Body of pancreas (tissue), 4 donors: Measurements from ENCODE around the gene PTPRT. TPM values are rescaled to one million over a fixed set of nuclear protein-coding genes. Genes with fewer than 3 reads are reported as not detected.

Source experiments
- ATAC-seq: fragments of 150-250 bp; one replicate; pipeline ENCODE4 v1.9.1; 2016
- DNase-seq, 4 donors: peaks; one replicate each; pipeline ENCODE4 v3.0.0-alpha.2; 2019
- H3K27ac ChIP-seq, 4 donors: fragments of 200-600 bp; sonication (generic); 1 replicate in 3 of 4; 2 replicates in 1 of 4; pipeline versions ENCODE4 v1.5.1 to v1.6.1; 2016 to 2019; ENCODE audit warnings: mild to moderate bottlenecking in 1 of 4, mixed read lengths in 1 of 4, moderate library complexity in 1 of 4
- H3K27me3 ChIP-seq, 2 donors: fragments of 200-600 bp; sonication (generic); one replicate each; pipeline ENCODE4 v1.6.0; 2016; ENCODE audit warnings: mild to moderate bottlenecking in 1 of 2
- H3K36me3 ChIP-seq, 2 donors: fragments of 200-600 bp; sonication (generic); replicated peaks in 1 of 2; 2 replicates each; pipeline ENCODE4 v1.5.1; 2016; ENCODE audit warnings: low read depth in 2 of 2; ENCODE audit not compliant: insufficient read depth in 1 of 2
- H3K4me1 ChIP-seq: fragments of 200-600 bp; sonication (generic); one replicate; pipeline ENCODE4 v1.6.0; 2016
- H3K4me3 ChIP-seq, 2 donors: fragments of 200-600 bp; sonication (generic); 1 replicate in 1 of 2; 2 replicates in 1 of 2; pipeline ENCODE4 v1.5.1; 2016 to 2019
- H3K9me3 ChIP-seq, 3 donors: fragments of 200-600 bp; sonication (generic); 1 replicate in 2 of 3; 2 replicates in 1 of 3; pipeline ENCODE4 v1.5.1; 2016
- CTCF ChIP-seq, 7 experiments: fragments of 450-650 bp in 4 of 7; fragments of 200-600 bp in 3 of 7; sonication (generic) in 3 of 7; IDR thresholded peaks; one replicate each; pipeline ENCODE4 v1.5.1; 2016 to 2019; ENCODE audit warnings: antibody characterized with exemption in 7 of 7
- POLR2A ChIP-seq, 3 donors: fragments of 450-650 bp; IDR thresholded peaks; one replicate each; pipeline ENCODE4 v1.6.1; 2016; ENCODE audit warnings: antibody characterized with exemption in 3 of 3, mild to moderate bottlenecking in 2 of 3
- WGBS, 2 donors: methylation state at CpG; one replicate each; pipeline ENCODE4 v1.1.5; 2017; 5-methylcytosine and 5-hydroxymethylcytosine counted together
- intact Hi-C: fragments of 100-400 bp; cut with DNase I; formaldehyde crosslinking; loops from one replicate; pipeline ENCODE4 v1.15.1; 2023
- total RNA-seq, 2 donors: library from RNA; depleted of rRNA; stranded (reverse); fragments of >200 nt; gene quantifications; one replicate each; pipeline ENCODE4 v1.1.0, GENCODE V29; 2016

The PTPRT gene
- total RNA-seq, 2 donors from 2014 or later = 0.33 to 1.0 TPM

DNA sequence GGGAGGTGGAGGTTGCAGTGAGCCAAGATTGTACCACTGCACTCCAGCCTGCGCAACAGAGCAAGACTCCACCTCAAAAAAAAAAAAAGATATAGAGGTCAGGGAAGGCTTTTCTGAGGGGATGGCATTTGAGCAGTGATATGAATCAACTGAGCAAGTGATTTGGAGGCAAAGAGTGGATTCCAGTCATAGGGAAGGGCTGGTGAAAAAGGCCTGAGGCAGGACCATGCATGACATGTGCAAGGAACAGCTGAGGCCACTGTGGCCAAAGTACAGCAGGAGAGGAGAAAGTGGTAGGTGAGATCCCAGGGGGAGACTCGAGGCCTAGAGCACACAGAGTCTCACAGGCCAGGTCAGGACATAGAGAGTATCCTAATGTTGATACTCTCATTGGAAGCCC, 20.1 kb upstream of the PTPRT start:
- TF ChIP-seq CTCF (IDR thresholded peaks at IDR 0.05) = no peak
- TF ChIP-seq POLR2A (IDR thresholded peaks at IDR 0.05) = no peak
- no peak for DNase-seq
- intact Hi-C loops = no loop called here
- 59 to 86% methylated on average over 2 of the region's 2 CpGs for WGBS, 2 donors
- no peak for ATAC-seq
- H3K9me3 ChIP-seq = no peaks in the 10 kb centered on the region
- no peaks in the 10 kb centered on the region for H3K4me1 ChIP-seq
- no peaks in the 10 kb centered on the region for H3K36me3 ChIP-seq
- no peaks in the 10 kb centered on the region for H3K27me3 ChIP-seq
- H3K4me3 ChIP-seq = no peak overlapping the region
- no peak overlapping the region for H3K27ac ChIP-seq

DNA sequence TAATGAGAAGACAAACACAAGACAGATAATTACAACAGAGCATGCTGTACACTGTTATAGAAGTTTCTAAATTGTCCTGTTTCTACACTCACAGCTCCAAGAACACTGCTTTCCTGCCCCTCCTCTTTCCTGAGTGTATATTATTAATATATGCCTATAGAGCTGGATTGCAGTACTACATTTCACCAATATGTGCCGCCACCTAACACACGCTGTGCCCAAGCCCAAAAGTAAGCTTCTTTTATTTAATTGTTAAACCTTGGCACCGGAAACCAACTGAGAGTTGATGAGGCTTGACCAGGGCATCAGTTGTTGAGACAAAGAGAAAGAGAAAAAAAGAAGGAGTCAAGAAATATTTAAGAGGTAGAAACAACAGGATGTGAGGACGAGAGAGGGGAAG, 16.0 kb upstream of the PTPRT start:
- TF ChIP-seq POLR2A (IDR thresholded peaks at IDR 0.05) (no peak), CTCF (IDR thresholded peaks at IDR 0.05) (no peak)
- DNase-seq = no peak
- H3K4me3 ChIP-seq = no peak overlapping the region
- H3K36me3 ChIP-seq = no peaks in the 10 kb centered on the region
- no peaks in the 10 kb centered on the region for H3K27me3 ChIP-seq
- WGBS, 2 donors = 77% methylated on average over 4 of the region's 4 CpGs
- no peak overlapping the region for H3K27ac ChIP-seq
- intact Hi-C loops = no loop called here
- H3K9me3 ChIP-seq = no peaks in the 10 kb centered on the region
- no peak for ATAC-seq
- H3K4me1 ChIP-seq = no peaks in the 10 kb centered on the region

- no peak for TF ChIP-seq CTCF (IDR thresholded peaks at IDR 0.05)
- TF ChIP-seq POLR2A (IDR thresholded peaks at IDR 0.05) = no peak
- DNase-seq = no peak
- Histone ChIP-seq H3K4me1 (no peaks in the 10 kb centered on the region), H3K9me3 (no peaks in the 10 kb centered on the region), H3K27ac (no peak overlapping the region), H3K4me3 (no peak overlapping the region), H3K27me3 (no peaks in the 10 kb centered on the region), H3K36me3 (no peaks in the 10 kb centered on the region)
- intact Hi-C loops = no loop called here
- ATAC-seq = no peak
- WGBS, 2 donors = 48 to 53% methylated on average over 6 of the region's 6 CpGs
Measured at GRCh38 chr20:43202100-43202499, 12.4 kb upstream of the PTPRT start.

DNA sequence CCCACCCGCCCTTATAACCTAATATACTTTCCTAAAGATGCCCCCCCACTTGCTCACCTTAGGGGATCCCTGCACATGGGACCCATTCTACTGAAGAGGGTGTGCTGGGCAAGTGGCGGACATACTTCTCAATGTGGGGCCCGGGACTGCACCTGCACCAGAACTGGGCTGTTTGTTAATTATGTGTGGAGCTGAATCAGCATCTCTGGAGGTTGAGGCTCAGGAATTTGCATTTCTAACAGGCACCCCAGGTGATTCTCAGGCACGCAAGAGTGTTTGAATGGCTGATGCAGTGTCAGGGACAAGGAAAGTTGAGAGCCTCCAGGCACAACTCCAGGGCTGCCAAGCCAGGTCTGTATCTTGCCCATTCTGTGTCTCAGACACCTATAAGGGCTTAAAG, 8.9 kb upstream of the PTPRT start:
- DNase-seq = no peak
- TF ChIP-seq CTCF (IDR thresholded peaks at IDR 0.05) (no peak), POLR2A (IDR thresholded peaks at IDR 0.05) (no peak)

GRCh38 chr20:43196243-43196642, 6.5 kb upstream of the PTPRT start:
- ATAC-seq = no peak
- intact Hi-C loops = loop anchor here (10.0 kb wide), 1 partner anchor 1241 kb away; no protein-coding TSS in a partner anchor

More for the DNA sequence above, 8.9 kb upstream of the PTPRT start:
- Histone ChIP-seq H3K4me3 (no peak overlapping the region), H3K9me3 (no peaks in the 10 kb centered on the region), H3K27me3 (no peaks in the 10 kb centered on the region), H3K36me3 (no peaks in the 10 kb centered on the region), H3K4me1 (no peaks in the 10 kb centered on the region), H3K27ac (no peak overlapping the region)
- no peak for ATAC-seq
- intact Hi-C loops = loop anchor here (10.0 kb wide), 1 partner anchor 1244 kb away; no protein-coding TSS in a partner anchor
- 64 to 76% methylated on average over 4 of the region's 4 CpGs for WGBS, 2 donors

More at GRCh38 chr20:43196243-43196642, 6.5 kb upstream of the PTPRT start:
- no peak for DNase-seq
- Histone ChIP-seq H3K36me3 (no peaks in the 10 kb centered on the region), H3K4me1 (no peaks in the 10 kb centered on the region), H3K27me3 (no peaks in the 10 kb centered on the region), H3K4me3 (no peak overlapping the region), H3K9me3 (no peaks in the 10 kb centered on the region), H3K27ac (no peak overlapping the region)
- TF ChIP-seq POLR2A (IDR thresholded peaks at IDR 0.05) (no peak), CTCF (IDR thresholded peaks at IDR 0.05) (no peak)
- WGBS, 2 donors = 76 to 88% methylated on average over 3 of the region's 3 CpGs
